ENCODE results near the gene OR8H3.
"Not testable (repeated sequence)": the region's sequence is repeated elsewhere in the genome, so short reads cannot be mapped to it uniquely, and the experiment has no call there.

Gene OR8H3, protein sequence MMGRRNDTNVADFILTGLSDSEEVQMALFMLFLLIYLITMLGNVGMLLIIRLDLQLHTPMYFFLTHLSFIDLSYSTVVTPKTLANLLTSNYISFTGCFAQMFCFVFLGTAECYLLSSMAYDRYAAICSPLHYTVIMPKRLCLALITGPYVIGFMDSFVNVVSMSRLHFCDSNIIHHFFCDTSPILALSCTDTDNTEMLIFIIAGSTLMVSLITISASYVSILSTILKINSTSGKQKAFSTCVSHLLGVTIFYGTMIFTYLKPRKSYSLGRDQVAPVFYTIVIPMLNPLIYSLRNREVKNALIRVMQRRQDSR

DNA sequence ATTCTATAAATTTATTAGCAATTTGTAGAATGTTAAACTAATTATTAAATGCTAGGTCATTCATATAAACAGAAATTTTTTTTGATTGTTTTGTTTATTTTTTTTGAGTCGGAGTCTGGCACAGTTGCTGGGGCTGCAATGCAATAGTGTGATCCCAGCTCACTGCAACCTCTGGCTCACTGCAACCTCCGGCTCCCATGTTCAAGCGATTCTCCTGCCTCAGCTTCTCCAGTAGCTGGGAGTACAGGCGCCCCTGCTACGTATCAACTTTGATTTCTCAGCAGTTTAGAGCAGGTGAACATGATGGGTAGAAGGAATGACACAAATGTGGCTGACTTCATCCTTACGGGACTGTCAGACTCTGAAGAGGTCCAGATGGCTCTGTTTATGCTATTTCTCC is at the start of gene OR8H3:
Gene OR8H3, plus strand, starts transcription at position 301 of the 400 bp plus-strand sequence. Its CDS starts 0 bp downstream, at position 301.
- no peak within 1 kb of the TSS for H3K4me3 ChIP-seq (ENCODE audit: low read depth, low read length)
- DNase-seq (ENCODE audit: low read depth), result no peak
- TF ChIP-seq, protein P1, sequence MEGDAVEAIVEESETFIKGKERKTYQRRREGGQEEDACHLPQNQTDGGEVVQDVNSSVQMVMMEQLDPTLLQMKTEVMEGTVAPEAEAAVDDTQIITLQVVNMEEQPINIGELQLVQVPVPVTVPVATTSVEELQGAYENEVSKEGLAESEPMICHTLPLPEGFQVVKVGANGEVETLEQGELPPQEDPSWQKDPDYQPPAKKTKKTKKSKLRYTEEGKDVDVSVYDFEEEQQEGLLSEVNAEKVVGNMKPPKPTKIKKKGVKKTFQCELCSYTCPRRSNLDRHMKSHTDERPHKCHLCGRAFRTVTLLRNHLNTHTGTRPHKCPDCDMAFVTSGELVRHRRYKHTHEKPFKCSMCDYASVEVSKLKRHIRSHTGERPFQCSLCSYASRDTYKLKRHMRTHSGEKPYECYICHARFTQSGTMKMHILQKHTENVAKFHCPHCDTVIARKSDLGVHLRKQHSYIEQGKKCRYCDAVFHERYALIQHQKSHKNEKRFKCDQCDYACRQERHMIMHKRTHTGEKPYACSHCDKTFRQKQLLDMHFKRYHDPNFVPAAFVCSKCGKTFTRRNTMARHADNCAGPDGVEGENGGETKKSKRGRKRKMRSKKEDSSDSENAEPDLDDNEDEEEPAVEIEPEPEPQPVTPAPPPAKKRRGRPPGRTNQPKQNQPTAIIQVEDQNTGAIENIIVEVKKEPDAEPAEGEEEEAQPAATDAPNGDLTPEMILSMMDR (IDR thresholded peaks at IDR 0.05; ENCODE audit: low read depth, low read length), result no peak
- TF ChIP-seq, protein P2, sequence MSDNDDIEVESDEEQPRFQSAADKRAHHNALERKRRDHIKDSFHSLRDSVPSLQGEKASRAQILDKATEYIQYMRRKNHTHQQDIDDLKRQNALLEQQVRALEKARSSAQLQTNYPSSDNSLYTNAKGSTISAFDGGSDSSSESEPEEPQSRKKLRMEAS (IDR thresholded peaks at IDR 0.05; ENCODE audit: low read depth, low read length), result no peak
- TF ChIP-seq POLR2A (IDR thresholded peaks at IDR 0.05; ENCODE audit: extremely low read depth, insufficient read length) (no peak), MYC (IDR thresholded peaks at IDR 0.05; ENCODE audit: low read depth, low read length) (no peak)

DNA sequence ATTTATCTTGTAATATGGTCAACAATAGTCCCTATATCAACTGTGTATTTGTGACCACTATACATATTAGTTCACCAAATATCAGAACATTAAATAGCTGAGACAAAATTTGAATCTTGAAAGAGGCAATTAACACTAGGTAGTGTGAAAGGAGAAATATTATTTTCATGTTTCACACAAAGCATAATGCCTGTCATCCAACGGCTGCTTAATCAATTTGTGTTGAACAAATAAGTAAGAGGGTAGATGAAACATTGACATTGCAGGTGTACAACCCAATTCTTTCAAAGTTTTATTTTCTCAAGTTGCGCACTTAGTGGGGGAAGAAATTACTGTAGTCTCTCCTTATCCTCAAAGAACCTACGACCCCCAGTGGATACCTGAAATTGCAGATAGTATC is 32.5 kb upstream of the OR8H3 start:
- TF ChIP-seq MYC (IDR thresholded peaks at IDR 0.05; ENCODE audit: low read depth, low read length), result no peak
- peak; percentile 6 for DNase-seq (ENCODE audit: low read depth)
- no peak overlapping the region for H3K4me3 ChIP-seq (ENCODE audit: low read depth, low read length)

DNA sequence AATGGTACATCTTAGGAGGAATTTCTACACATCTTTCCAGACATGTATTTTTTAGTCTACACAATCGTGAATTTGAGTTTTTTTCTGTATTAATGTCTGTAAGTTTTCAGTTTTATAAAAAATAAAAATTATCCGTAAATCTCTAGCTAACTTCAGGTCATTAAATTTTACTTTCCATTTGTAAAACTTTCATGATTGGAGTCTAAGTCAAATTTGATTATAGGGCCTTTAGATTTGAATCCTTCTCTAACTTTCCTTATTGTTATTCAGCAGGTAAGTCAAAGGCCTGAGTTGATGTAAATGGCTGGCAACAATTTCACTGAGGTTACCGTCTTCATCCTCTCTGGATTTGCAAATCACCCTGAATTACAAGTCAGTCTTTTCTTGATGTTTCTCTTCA is 29.2 kb upstream of the OR8H3 start, which contains the start of gene OR8I2:
Gene OR8I2, plus strand, starts transcription at position 301 of the 400 bp plus-strand sequence. Its CDS starts 0 bp downstream, at position 301.
- H3K4me3 ChIP-seq (ENCODE audit: low read depth, low read length), result no peak within 1 kb of the TSS
- DNase-seq (ENCODE audit: low read depth), result no peak
- no peak for TF ChIP-seq POLR2A (IDR thresholded peaks at IDR 0.05; ENCODE audit: extremely low read depth, insufficient read length)
- TF ChIP-seq, protein P2 (IDR thresholded peaks at IDR 0.05; ENCODE audit: low read depth, low read length), result no peak

DNA sequence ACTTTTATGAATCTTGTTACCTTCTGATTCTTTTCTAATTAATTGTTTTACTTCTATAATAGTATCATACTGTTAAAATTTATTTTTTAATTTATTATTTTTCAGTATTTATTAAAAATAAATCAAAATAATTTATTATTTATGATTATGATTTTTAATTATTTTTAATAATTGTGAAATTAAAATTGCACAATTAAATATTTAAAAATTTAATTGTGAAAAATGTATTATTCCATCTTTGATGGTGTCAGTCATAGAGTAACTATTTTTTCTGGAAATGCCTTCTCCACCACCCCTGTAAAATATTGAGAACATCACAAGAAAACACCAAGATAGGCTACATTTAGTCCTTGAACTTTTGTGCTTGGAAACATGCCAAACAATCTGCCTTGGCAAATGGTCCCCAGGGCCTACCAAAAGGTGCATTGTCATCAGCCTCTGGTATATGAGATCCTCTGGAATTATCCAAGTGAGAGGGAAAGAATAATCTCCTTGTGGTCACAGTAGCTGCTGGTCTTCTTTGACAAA is 18.9 kb upstream of the OR8H3 start, which contains the start of gene OR8H2:
Gene OR8H2, plus strand, starts transcription at position 478 of the 528 bp plus-strand sequence. CDS start 1,356 bp downstream, outside the sequence.
- TF ChIP-seq, protein P2 (IDR thresholded peaks at IDR 0.05; ENCODE audit: low read depth, low read length), result no peak
- TF ChIP-seq, protein P1 (IDR thresholded peaks at IDR 0.05; ENCODE audit: low read depth, low read length), result no peak
- TF ChIP-seq MYC (IDR thresholded peaks at IDR 0.05; ENCODE audit: low read depth, low read length), result no peak
- no peak for TF ChIP-seq POLR2A (IDR thresholded peaks at IDR 0.05; ENCODE audit: extremely low read depth, insufficient read length)
- DNase-seq (ENCODE audit: low read depth), result no peak
- H3K4me3 ChIP-seq (ENCODE audit: low read depth, low read length), result no peak within 1 kb of the TSS

DNA sequence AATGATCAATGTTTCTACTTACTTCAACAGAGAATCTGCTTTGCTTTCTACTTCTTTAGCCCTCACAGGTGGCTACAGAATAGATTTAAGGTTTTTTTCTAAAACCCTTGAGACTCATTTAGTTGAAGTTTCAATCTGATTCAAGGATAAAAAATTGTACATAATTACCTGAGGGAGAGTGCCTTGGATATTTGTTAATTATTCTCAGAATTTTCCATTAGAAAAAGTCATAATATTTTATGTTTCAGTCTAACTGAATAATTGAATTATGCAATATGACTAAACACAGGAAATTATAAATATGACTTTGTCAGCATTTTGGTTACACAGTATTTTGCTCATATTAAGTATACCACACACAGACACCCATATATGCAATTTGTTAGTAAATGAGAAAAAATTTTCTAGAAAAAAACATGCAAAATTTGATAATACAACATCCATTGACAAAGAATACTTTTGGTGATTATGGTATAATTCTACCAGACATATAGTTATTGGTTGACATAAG is 18.0 kb downstream of the OR8H3 start, which contains the start of gene OR8J3:
Gene OR8J3, minus strand, starts transcription at position 51 of the 511 bp plus-strand sequence. CDS start 2,483 bp downstream, outside the sequence.
- H3K4me3 ChIP-seq (ENCODE audit: low read depth, low read length), result no peak within 1 kb of the TSS
- no peak for DNase-seq (ENCODE audit: low read depth)
- TF ChIP-seq, protein P2 (IDR thresholded peaks at IDR 0.05; ENCODE audit: low read depth, low read length), result no peak

DNA sequence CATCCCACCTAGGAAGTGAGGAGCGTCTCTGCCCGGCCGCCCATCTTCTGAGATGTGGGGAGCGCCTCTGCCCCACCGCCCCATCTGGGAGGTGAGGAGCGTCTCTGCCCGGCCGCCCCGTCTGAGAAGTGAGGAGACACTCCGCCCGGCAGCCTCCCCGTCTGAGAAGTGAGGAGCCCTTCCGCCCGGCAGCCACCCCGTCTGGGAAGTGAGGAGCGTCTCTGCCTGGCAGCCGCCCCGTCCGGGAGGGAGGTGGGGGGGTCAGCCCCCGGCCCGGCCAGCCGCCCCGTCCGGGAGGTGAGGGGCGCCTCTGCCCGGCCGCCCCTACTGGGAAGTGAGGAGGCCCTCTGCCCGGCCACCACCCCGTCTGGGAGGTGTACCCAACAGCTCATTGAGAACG is 21.5 kb downstream of the OR8H3 start:
- DNase-seq (ENCODE audit: low read depth); H3K4me3 ChIP-seq (ENCODE audit: low read depth, low read length): not testable (repeated sequence)

DNA sequence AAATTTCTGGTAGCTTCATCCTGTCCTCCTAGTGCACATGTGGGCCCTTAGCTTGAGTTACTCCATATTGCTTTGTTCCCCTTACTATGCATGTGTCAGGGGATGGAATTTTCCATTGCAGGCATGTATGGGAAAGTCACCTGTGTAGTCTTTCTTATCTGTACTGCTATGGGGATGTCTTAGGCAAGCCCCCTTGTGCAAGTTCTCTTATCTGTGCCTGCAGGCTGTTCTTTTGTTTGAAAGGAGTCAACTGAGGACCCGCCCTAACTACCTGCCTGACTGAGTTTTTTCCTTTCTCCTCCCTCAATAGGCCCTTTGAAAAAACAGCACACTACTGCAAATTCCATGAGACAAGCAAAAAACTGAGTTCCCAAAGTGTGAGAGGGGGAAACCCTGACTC is 29.2 kb downstream of the OR8H3 start:
- no peak overlapping the region for H3K4me3 ChIP-seq (ENCODE audit: low read depth, low read length)
- TF ChIP-seq, protein P1 (IDR thresholded peaks at IDR 0.05; ENCODE audit: low read depth, low read length), result no peak
- TF ChIP-seq POLR2A (IDR thresholded peaks at IDR 0.05; ENCODE audit: extremely low read depth, insufficient read length) (no peak), MYC (IDR thresholded peaks at IDR 0.05; ENCODE audit: low read depth, low read length) (no peak)
- TF ChIP-seq, protein P2 (IDR thresholded peaks at IDR 0.05; ENCODE audit: low read depth, low read length), result no peak

More for the DNA sequence above, 29.2 kb downstream of the OR8H3 start:
- no peak for DNase-seq (ENCODE audit: low read depth)
